Astrocyte (in vitro differentiated cells and primary cell): ENCODE results near the gene LEMD2. TPM values are rescaled to one million over a fixed set of nuclear protein-coding genes. Genes with fewer than 3 reads are reported as not detected.

ENCODE experiments used
- DNase-seq: peaks from one replicate; pipeline ENCODE4 v3.0.0-alpha.2; 2010; ENCODE audit warnings: low read depth
- FAIRE-seq: peaks from 2 replicates; lab custom pipeline; 2011; peaks lifted over from hg19 to GRCh38; lab: Jason Lieb, UNC
- H2AFZ ChIP-seq: 2 replicates; pipeline ENCODE4 v1.6.0; 2012; ENCODE audit warnings: low read depth, low read length, inconsistent platforms
- H3K27ac ChIP-seq: 2 replicates; pipeline ENCODE4 v1.5.1; 2011; ENCODE audit warnings: low read depth, low read length, inconsistent platforms
- H3K27me3 ChIP-seq: 2 replicates; pipeline ENCODE4 v1.6.0; 2011; ENCODE audit warnings: low read length, inconsistent platforms; ENCODE audit not compliant: insufficient read depth
- H3K36me3 ChIP-seq: 2 replicates; pipeline ENCODE4 v1.5.1; 2011; ENCODE audit warnings: low read length, inconsistent platforms; ENCODE audit not compliant: insufficient read depth
- H3K4me1 ChIP-seq: 2 replicates; pipeline ENCODE4 v1.5.1; 2011; ENCODE audit warnings: low read length, inconsistent platforms; ENCODE audit not compliant: insufficient read depth
- H3K4me2 ChIP-seq: 2 replicates; pipeline ENCODE4 v1.6.0; 2012; ENCODE audit warnings: low read length, inconsistent platforms
- H3K4me3 ChIP-seq: 2 replicates; pipeline ENCODE4 v1.5.1; 2011; ENCODE audit warnings: low read depth, mild to moderate bottlenecking, low read length, inconsistent platforms; ENCODE audit not compliant: insufficient read depth
- H3K79me2 ChIP-seq: 2 replicates; pipeline ENCODE4 v1.6.0; 2012; ENCODE audit warnings: mild to moderate bottlenecking, low read length, inconsistent platforms; ENCODE audit not compliant: insufficient read depth
- H3K9ac ChIP-seq: 2 replicates; pipeline ENCODE4 v1.6.0; 2012; ENCODE audit warnings: mild to moderate bottlenecking, low read length, inconsistent platforms
- H3K9me3 ChIP-seq: 2 replicates; pipeline ENCODE4 v1.5.1; 2012; ENCODE audit warnings: low read depth, mild to moderate bottlenecking, low read length, inconsistent platforms; ENCODE audit not compliant: insufficient read depth
- H4K20me1 ChIP-seq: 2 replicates; pipeline ENCODE4 v1.6.0; 2012; ENCODE audit warnings: low read length, inconsistent platforms; ENCODE audit not compliant: insufficient read depth
- H3K27ac Mint-ChIP-seq: one replicate; pipeline ENCODE4 v1.8.0; 2021; ENCODE audit warnings: mild to moderate bottlenecking, mixed read lengths; ENCODE audit not compliant: unreplicated experiment
- H3K27me3 Mint-ChIP-seq: one replicate; pipeline ENCODE4 v1.8.0; 2021; ENCODE audit warnings: low read depth, mixed read lengths; ENCODE audit not compliant: unreplicated experiment
- H3K36me3 Mint-ChIP-seq: one replicate; pipeline ENCODE4 v1.8.0; 2021; ENCODE audit warnings: low read depth, mixed read lengths; ENCODE audit not compliant: unreplicated experiment
- H3K4me1 Mint-ChIP-seq: one replicate; pipeline ENCODE4 v1.8.0; 2021; ENCODE audit warnings: low read depth, mixed read lengths; ENCODE audit not compliant: unreplicated experiment
- H3K4me3 Mint-ChIP-seq: one replicate; pipeline ENCODE4 v1.8.0; 2021; ENCODE audit warnings: mild to moderate bottlenecking, moderate library complexity, mixed read lengths; ENCODE audit not compliant: unreplicated experiment
- H3K9me3 Mint-ChIP-seq: one replicate; pipeline ENCODE4 v1.8.0; 2021; ENCODE audit warnings: mild to moderate bottlenecking, mixed read lengths; ENCODE audit not compliant: unreplicated experiment
- EZH2 ChIP-seq: IDR thresholded peaks from 2 replicates; pipeline ENCODE4 v1.6.1; 2012; ENCODE audit warnings: mild to moderate bottlenecking, low read length, inconsistent platforms; ENCODE audit not compliant: insufficient read depth
- total RNA-seq: library from RNA; stranded (reverse); gene quantifications from 2 replicates; pipeline ENCODE4 v1.2.1, GENCODE V29; 2021
- TF ChIP-seq, protein P1 (sequence below): IDR thresholded peaks from 2 replicates; pipeline ENCODE4 v1.5.1; 2011; ENCODE audit warnings: low read depth, mild to moderate bottlenecking, inconsistent platforms, low read length, moderate library complexity; ENCODE audit not compliant: insufficient read depth

LEMD2 gene
- total RNA-seq, 1 donor from 2014 or later, result 62.2 TPM

GRCh38 chr6:33742837-33743236 is 46.1 kb downstream of the LEMD2 start:
- FAIRE-seq (no peak), DNase-seq (no peak)
- H3K27me3 Mint-ChIP-seq, result peaks cover 8% of the 10 kb centered on the region
- Histone ChIP-seq H3K79me2 (no peaks in the 10 kb centered on the region), H3K4me3 (no peak overlapping the region), H3K4me2 (no peak overlapping the region), H3K36me3 (no peaks in the 10 kb centered on the region), H3K27me3 (peaks cover 20% of the 10 kb centered on the region), H4K20me1 (no peaks in the 10 kb centered on the region), H3K4me1 (peaks cover 12% of the 10 kb centered on the region), H2AFZ (no peak overlapping the region), H3K27ac (no peak overlapping the region), H3K9ac (no peak overlapping the region), H3K9me3 (no peaks in the 10 kb centered on the region)
- H3K27ac Mint-ChIP-seq, result no peak overlapping the region
- H3K36me3 Mint-ChIP-seq, result no peaks in the 10 kb centered on the region
- H3K4me1 Mint-ChIP-seq, result peaks cover 38% of the 10 kb centered on the region
- TF ChIP-seq, protein P1, sequence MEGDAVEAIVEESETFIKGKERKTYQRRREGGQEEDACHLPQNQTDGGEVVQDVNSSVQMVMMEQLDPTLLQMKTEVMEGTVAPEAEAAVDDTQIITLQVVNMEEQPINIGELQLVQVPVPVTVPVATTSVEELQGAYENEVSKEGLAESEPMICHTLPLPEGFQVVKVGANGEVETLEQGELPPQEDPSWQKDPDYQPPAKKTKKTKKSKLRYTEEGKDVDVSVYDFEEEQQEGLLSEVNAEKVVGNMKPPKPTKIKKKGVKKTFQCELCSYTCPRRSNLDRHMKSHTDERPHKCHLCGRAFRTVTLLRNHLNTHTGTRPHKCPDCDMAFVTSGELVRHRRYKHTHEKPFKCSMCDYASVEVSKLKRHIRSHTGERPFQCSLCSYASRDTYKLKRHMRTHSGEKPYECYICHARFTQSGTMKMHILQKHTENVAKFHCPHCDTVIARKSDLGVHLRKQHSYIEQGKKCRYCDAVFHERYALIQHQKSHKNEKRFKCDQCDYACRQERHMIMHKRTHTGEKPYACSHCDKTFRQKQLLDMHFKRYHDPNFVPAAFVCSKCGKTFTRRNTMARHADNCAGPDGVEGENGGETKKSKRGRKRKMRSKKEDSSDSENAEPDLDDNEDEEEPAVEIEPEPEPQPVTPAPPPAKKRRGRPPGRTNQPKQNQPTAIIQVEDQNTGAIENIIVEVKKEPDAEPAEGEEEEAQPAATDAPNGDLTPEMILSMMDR, result no peak
- TF ChIP-seq EZH2, result no peak
- H3K4me3 Mint-ChIP-seq, result no peak overlapping the region
- H3K9me3 Mint-ChIP-seq, result no peaks in the 10 kb centered on the region

- TF ChIP-seq EZH2, result no peak
- H3K4me3 ChIP-seq, result no peak overlapping the region
- no peaks in the 10 kb centered on the region for H3K79me2 ChIP-seq
Measured at GRCh38 chr6:33742092-33742491, 46.8 kb downstream of the LEMD2 start.

DNA sequence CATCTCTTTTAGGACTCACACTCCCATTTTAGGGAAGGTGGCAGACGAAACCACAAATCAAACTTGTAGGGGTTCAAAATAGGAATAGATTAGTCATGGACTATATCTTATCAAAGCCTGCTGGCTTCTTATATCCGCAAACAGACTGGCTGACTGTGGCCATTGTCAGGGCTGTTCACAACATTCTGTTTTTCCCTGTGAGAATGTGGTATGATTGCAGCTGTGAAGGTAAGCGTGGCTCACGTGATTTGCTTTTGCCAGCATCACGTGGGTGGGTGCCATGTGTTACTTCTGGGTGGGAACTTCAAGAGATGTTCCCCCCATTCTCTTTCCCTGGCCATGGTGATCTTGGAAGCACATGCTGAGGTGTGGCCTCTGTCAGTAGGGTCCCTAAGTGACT is 48.1 kb downstream of the LEMD2 start:
- H3K36me3 ChIP-seq, result no peaks in the 10 kb centered on the region
- no peak overlapping the region for H2AFZ ChIP-seq
- no peak for FAIRE-seq
- no peaks in the 10 kb centered on the region for H3K36me3 Mint-ChIP-seq
- peaks cover 4% of the 10 kb centered on the region for H3K4me1 ChIP-seq
- no peak overlapping the region for H3K27ac Mint-ChIP-seq
- no peaks in the 10 kb centered on the region for H4K20me1 ChIP-seq
- no peaks in the 10 kb centered on the region for H3K9me3 ChIP-seq
- no peak overlapping the region for H3K4me2 ChIP-seq
- no peak overlapping the region for H3K9ac ChIP-seq
- H3K4me3 Mint-ChIP-seq, result no peak overlapping the region
- no peak overlapping the region for H3K4me3 ChIP-seq
- no peaks in the 10 kb centered on the region for H3K79me2 ChIP-seq
- H3K27me3 ChIP-seq, result peaks cover 20% of the 10 kb centered on the region
- H3K27me3 Mint-ChIP-seq, result peaks cover 5% of the 10 kb centered on the region
- no peak overlapping the region for H3K27ac ChIP-seq
- no peak for DNase-seq
- H3K9me3 Mint-ChIP-seq, result no peaks in the 10 kb centered on the region
- TF ChIP-seq EZH2, result no peak
- TF ChIP-seq, protein P1, result no peak
- H3K4me1 Mint-ChIP-seq, result peaks cover 18% of the 10 kb centered on the region

More at GRCh38 chr6:33742092-33742491, 46.8 kb downstream of the LEMD2 start:
- H3K9ac ChIP-seq, result no peak overlapping the region
- H4K20me1 ChIP-seq, result no peaks in the 10 kb centered on the region
- H3K36me3 ChIP-seq, result no peaks in the 10 kb centered on the region
- H3K27ac ChIP-seq, result no peak overlapping the region
- peaks cover 30% of the 10 kb centered on the region for H3K4me1 Mint-ChIP-seq
- H3K27ac Mint-ChIP-seq, result no peak overlapping the region
- no peak for DNase-seq
- no peak for FAIRE-seq
- no peaks in the 10 kb centered on the region for H3K36me3 Mint-ChIP-seq
- H3K4me1 ChIP-seq, result peaks cover 12% of the 10 kb centered on the region
- H3K27me3 Mint-ChIP-seq, result peaks cover 5% of the 10 kb centered on the region
- no peak overlapping the region for H2AFZ ChIP-seq
- H3K9me3 ChIP-seq, result no peaks in the 10 kb centered on the region
- no peaks in the 10 kb centered on the region for H3K9me3 Mint-ChIP-seq
- H3K4me3 Mint-ChIP-seq, result no peak overlapping the region
- no peak overlapping the region for H3K4me2 ChIP-seq
- peaks cover 20% of the 10 kb centered on the region for H3K27me3 ChIP-seq
